ENCODE results near the gene MAP7. TPM values are rescaled to one million over a fixed set of nuclear protein-coding genes. Genes with fewer than 3 reads are reported as not detected.

Gene MAP7
- polyA plus RNA-seq, 2 of the 4 experiments (the other 2 are of a cell fraction): 60.6 to 64.5 TPM

GRCh38 chr6:136568129-136568528, 17.9 kb upstream of the MAP7 start (continued):
- no peak for TF ChIP-seq POLR2AphosphoS2 (conservative IDR thresholded peaks at IDR 0.05; ENCODE audit: low read length)
- no peak for TF ChIP-seq MAX (IDR thresholded peaks at IDR 0.05)
- TF ChIP-seq MAFK (IDR thresholded peaks at IDR 0.05; ENCODE audit: partially characterized antibody): no peak
- TF ChIP-seq NR3C1 (IDR thresholded peaks at IDR 0.05): no peak
- TF ChIP-seq BHLHE40 (IDR thresholded peaks at IDR 0.05; ENCODE audit: low read depth, low read length): no peak
- TF ChIP-seq NFE2L2 (conservative IDR thresholded peaks at IDR 0.05; ENCODE audit: low read length): no peak
- no peak for TF ChIP-seq RARB (CRISPR knock-in tag; IDR thresholded peaks at IDR 0.05)

GRCh38 chr6:136567688-136568087, 17.5 kb upstream of the MAP7 start:
- H3K4me2 ChIP-seq: no peak overlapping the region
- no peak overlapping the region for H3K4me3 ChIP-seq
- TF ChIP-seq MAFK (IDR thresholded peaks at IDR 0.05; ENCODE audit: partially characterized antibody): no peak
- no peak for TF ChIP-seq POLR2AphosphoS2 (conservative IDR thresholded peaks at IDR 0.05; ENCODE audit: low read length)
- TF ChIP-seq GATA3 (IDR thresholded peaks at IDR 0.05; ENCODE audit: borderline replicate concordance): no peak
- TF ChIP-seq PBX3 (IDR thresholded peaks at IDR 0.05): no peak
- TF ChIP-seq HOXA7 (CRISPR knock-in tag; IDR thresholded peaks at IDR 0.05): no peak
- TF ChIP-seq CTCF (IDR thresholded peaks at IDR 0.05): no peak
- TF ChIP-seq EP300 (IDR thresholded peaks at IDR 0.05): no peak
- TF ChIP-seq HOXB5 (CRISPR knock-in tag; IDR thresholded peaks at IDR 0.05): no peak
- TF ChIP-seq HMGXB4 (CRISPR knock-in tag; IDR thresholded peaks at IDR 0.05; ENCODE audit: borderline replicate concordance): no peak
- TF ChIP-seq FOSL2 (IDR thresholded peaks at IDR 0.05): no peak
- TF ChIP-seq FOSL2 (CRISPR knock-in tag; IDR thresholded peaks at IDR 0.05): no peak
- no peak for TF ChIP-seq PHF8 (IDR thresholded peaks at IDR 0.05; ENCODE audit: borderline replicate concordance, low read depth)
- TF ChIP-seq SMC3 (IDR thresholded peaks at IDR 0.05): no peak
- no peak for TF ChIP-seq CBX8 (IDR thresholded peaks at IDR 0.05)
- no peak for TF ChIP-seq SREBF2 (IDR thresholded peaks at IDR 0.05)
- TF ChIP-seq KDM1A (IDR thresholded peaks at IDR 0.05; ENCODE audit: low read depth): no peak
- TF ChIP-seq ATOH8 (CRISPR knock-in tag; IDR thresholded peaks at IDR 0.05; ENCODE audit: low read depth): no peak
- TF ChIP-seq RCOR1 (IDR thresholded peaks at IDR 0.05; ENCODE audit: low read depth, low read length): no peak
- no peak for TF ChIP-seq NPAS2 (CRISPR knock-in tag; IDR thresholded peaks at IDR 0.05; ENCODE audit: borderline replicate concordance)
- no peak for TF ChIP-seq REST (IDR thresholded peaks at IDR 0.05)
- H3K27ac ChIP-seq: no peak overlapping the region
- ATAC-seq (no peak), DNase-seq (ENCODE audit: low read depth in 1 of 2, low spot score in 1 of 2) (no peak), FAIRE-seq (no peak)
- H3K4me1 ChIP-seq: 0 out of 3 replicates have a peak, but pooled peaks cover 4% of the 10 kb centered on the region
- ChIA-PET CTCF (interaction anchor here (1.0 kb wide), 1 partner anchor 21 kb away, joined by 3 read pairs; no protein-coding TSS in a partner anchor), POLR2A (no interaction called here)
- H3K9me3 ChIP-seq: no peaks in the 10 kb centered on the region
- WGBS (ENCODE audit: missing lambda C conversion rate): 86% methylated on average over 4 of the region's 4 CpGs
